Measurements from ENCODE around the gene TRAPPC11. TPM values are rescaled to one million over a fixed set of nuclear protein-coding genes. Genes with fewer than 3 reads are reported as not detected.

The TRAPPC11 gene
- polyA plus RNA-seq, 1 of the 3 experiments (the other 2 are of a cell fraction): 18.8 TPM

GRCh38 chr4:183718876-183719275 lies 59.8 kb downstream of the TRAPPC11 start:
- Histone ChIP-seq H3K9me2 (no peaks in the 10 kb centered on the region), H4K20me1 (ENCODE audit: insufficient read depth) (no peaks in the 10 kb centered on the region), H3K79me2 (ENCODE audit: insufficient read depth) (no peaks in the 10 kb centered on the region), H3K4me3 (ENCODE audit: low read depth in 2 of 2, low read length in 1 of 2) (no peak overlapping the region), H3K4me1 (ENCODE audit: control insufficient read depth in 1 of 2, insufficient read depth in 2 of 2, low read depth in 1 of 2, low read length in 1 of 2) (no peaks in the 10 kb centered on the region; a peak in 1 of 4 replicates), H3K27me3 (ENCODE audit: insufficient read depth) (no peaks in the 10 kb centered on the region), H3K9ac (no peak overlapping the region), H3K36me3 (replicated peaks in 1 of 2; ENCODE audit: control insufficient read depth in 1 of 2, insufficient read depth in 2 of 2, low read length in 1 of 2) (peaks cover under 1 to 2% of the 10 kb centered on the region in 2 experiments), H3K9me3 (no peaks in the 10 kb centered on the region), H2AFZ (ENCODE audit: low read depth) (no peak overlapping the region), H3K4me2 (no peak overlapping the region), H3F3A (replicated peaks; ENCODE audit: insufficient read depth) (no peaks in the 10 kb centered on the region), H3K27ac (ENCODE audit: low read depth in 2 of 2, low read length in 1 of 2) (no peak overlapping the region)
- POLR2A ChIA-PET: no interaction called here
- CTCF ChIA-PET: no interaction called here
- TF ChIP-seq FOSL2 (IDR thresholded peaks at IDR 0.05; ENCODE audit: borderline replicate concordance, low read depth) (no peak), JUND (IDR thresholded peaks at IDR 0.05) (no peak), NRF1 (IDR thresholded peaks at IDR 0.05; ENCODE audit: low read depth, low read length) (no peak), FOXJ3 (CRISPR knock-in tag; IDR thresholded peaks at IDR 0.05) (no peak), IRF3 (IDR thresholded peaks at IDR 0.05; ENCODE audit: low read depth, low read length) (no peak), TCF12 (IDR thresholded peaks at IDR 0.05) (no peak), USF2 (IDR thresholded peaks at IDR 0.05; ENCODE audit: borderline replicate concordance, low read depth, low read length) (no peak), CTCF (IDR thresholded peaks at IDR 0.05) (no peak), FOXM1 (IDR thresholded peaks at IDR 0.05; ENCODE audit: low read depth) (no peak), MXI1 (IDR thresholded peaks at IDR 0.05; ENCODE audit: low read depth, low read length) (no peak), TEAD4 (IDR thresholded peaks at IDR 0.05; ENCODE audit: borderline replicate concordance, insufficient read depth) (no peak), SIN3A (IDR thresholded peaks at IDR 0.05; ENCODE audit: borderline replicate concordance, low read depth, low read length) (no peak), EZH2phosphoT487 (IDR thresholded peaks at IDR 0.05; ENCODE audit: borderline replicate concordance, low read depth) (no peak), SMC3 (IDR thresholded peaks at IDR 0.05; ENCODE audit: low read depth, low read length) (no peak), MEF2A (IDR thresholded peaks at IDR 0.05; ENCODE audit: borderline replicate concordance, low read depth) (no peak), ELF1 (IDR thresholded peaks at IDR 0.05) (no peak)
- no peak for DNase-seq
- WGBS (ENCODE audit: low lambda C conversion rate): 72% methylated on average over 5 of the region's 5 CpGs
